ENCODE measurements around the gene GAN.

- TF ChIP-seq EZH2 (IDR thresholded peaks at IDR 0.05; ENCODE audit: borderline replicate concordance, insufficient read depth, low read depth, low read length, poor library complexity, severe bottlenecking) (no peak), CTCF (IDR thresholded peaks at IDR 0.05) (no peak)
Observed at GRCh38 chr16:81333356-81333755, 18.6 kb downstream of the GAN start.
